Inferior parietal cortex (tissue), 1 donor: ENCODE results near the gene AHCYL1.

Experiments
- DNase-seq: peaks from one replicate; pipeline ENCODE4 v3.0.0-alpha.2; 2016; ENCODE audit errors: extremely low spot score

Gene AHCYL1

DNA sequence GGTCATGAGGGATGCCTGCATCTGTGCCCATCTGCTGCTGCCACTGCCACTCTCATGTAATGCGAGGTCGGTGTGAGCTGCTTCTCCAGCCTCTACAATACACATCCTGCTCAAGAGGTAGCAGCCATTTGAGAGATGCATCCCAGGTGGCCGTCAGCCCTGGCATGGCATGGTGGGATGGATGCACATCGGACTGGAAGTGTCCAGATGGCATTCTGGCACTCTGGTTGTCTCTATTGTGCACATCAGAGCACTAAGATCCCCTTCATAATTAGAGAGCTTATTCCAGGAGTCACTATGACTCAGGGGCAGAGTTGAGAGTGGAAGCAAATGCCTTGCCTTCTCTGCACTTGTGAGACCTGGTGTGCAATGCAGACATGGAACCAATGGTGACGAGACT lies 53.7 kb downstream of the AHCYL1 start:
- DNase-seq: no peak

- no peak for DNase-seq
Observed at GRCh38 chr1:110039641-110040040, 55.1 kb downstream of the AHCYL1 start.

DNA sequence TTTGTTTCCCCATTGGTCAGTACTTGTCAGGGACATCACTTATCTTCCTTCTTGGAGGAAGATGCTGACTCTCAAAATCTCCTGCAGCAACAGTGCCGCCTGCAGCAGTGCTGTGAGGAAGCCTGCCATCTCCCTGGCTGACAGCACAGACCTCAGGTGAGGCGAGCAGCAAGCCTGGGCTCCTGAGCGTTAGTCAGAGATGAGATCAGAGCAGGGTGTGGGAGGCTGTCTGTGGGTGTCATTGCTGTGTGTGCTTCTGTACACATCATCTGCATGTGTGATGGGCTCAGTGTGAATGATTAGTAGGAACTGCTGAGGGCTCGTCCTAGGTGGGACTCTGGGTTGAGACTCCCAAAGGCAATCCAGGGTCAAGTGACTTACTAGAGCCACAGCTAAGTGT lies 56.0 kb downstream of the AHCYL1 start:
- DNase-seq: no peak

GRCh38 chr1:110043016-110043415 lies 58.5 kb downstream of the AHCYL1 start:
- no peak for DNase-seq

- DNase-seq: no peak
Observed at GRCh38 chr1:110047463-110047862, 62.9 kb downstream of the AHCYL1 start.

GRCh38 chr1:110048240-110048639 lies 63.7 kb downstream of the AHCYL1 start:
- DNase-seq: no peak

- DNase-seq: no peak
Observed at GRCh38 chr1:110048923-110049601, 64.5 kb downstream of the AHCYL1 start.

GRCh38 chr1:110049801-110050601 lies 65.4 kb downstream of the AHCYL1 start:
- DNase-seq: no peak

DNA sequence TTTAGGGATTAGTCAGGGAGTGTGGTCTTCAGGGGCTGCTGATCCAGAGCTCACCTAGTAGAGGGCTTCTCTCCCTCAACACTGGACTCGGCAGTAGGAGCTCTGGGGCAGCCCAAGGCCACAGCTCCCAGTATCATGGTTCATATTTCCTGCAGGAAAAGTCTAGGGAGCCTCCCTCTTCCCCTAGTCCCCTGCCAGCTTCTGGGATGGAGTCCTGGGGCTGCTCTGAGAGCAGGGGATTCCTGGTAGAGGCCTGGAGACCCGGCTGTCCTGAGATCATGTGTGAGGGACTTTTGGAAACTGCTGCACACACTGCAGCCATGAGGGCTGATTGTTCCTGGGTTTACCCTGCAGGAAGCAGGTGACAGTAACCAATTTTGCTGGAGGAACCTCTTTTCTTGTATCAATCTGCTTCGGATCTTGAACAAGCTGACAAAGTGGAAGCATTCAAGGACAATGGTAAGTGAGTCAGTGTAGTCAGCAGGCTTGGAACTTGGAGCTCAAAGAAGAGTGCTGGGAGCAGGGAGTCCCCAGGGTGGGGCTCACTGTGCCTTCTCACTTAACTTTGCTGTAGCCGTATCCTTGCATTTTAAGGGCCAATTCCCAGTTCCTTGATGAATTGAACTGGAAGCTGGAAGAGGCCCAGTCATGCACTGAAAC lies 66.2 kb downstream of the AHCYL1 start:
- no peak for DNase-seq

DNA sequence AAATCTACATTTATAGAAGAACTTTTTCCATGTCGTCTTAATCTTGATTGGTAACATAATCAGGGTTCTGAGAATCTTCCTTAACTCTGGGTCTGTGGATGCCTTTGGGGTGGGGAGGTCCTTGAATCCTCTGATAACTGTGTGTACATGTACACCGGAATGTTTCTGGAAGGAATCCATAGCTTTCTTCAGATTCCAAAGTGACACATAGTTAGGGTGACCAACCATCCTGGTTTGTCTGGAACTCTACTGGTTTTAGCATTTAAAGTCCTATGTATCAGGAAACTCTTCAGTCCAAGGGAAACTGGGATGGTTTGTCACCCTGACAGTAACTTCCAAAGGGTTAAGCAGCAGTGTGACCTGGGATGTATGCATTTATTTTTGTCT lies 66.7 kb downstream of the AHCYL1 start:
- DNase-seq: no peak

DNA sequence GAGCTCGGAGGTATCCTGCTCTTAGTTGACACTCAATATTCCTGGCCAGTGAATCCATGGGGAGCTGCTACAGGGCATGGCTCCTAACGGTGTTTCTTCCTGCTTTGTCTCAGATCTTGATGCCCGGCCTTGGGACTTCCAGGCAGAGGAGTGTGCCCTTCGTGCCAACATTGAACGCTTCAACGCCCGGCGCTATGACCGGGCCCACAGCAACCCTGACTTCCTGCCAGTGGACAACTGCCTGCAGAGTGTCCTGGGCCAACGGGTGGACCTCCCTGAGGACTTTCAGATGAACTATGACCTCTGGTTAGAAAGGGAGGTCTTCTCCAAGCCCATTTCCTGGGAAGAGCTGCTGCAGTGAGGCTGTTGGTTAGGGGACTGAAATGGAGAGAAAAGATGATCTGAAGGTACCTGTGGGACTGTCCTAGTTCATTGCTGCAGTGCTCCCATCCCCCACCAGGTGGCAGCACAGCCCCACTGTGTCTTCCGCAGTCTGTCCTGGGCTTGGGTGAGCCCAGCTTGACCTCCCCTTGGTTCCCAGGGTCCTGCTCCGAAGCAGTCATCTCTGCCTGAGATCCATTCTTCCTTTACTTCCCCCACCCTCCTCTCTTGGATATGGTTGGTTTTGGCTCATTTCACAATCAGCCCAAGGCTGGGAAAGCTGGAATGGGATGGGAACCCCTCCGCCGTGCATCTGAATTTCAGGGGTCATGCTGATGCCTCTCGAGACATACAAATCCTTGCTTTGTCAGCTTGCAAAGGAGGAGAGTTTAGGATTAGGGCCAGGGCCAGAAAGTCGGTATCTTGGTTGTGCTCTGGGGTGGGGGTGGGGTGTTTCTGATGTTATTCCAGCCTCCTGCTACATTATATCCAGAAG lies 69.2 kb downstream of the AHCYL1 start:
- DNase-seq: peak; percentile 80

- no peak for DNase-seq
Observed at GRCh38 chr1:110055493-110056284, 71.1 kb downstream of the AHCYL1 start.

DNA sequence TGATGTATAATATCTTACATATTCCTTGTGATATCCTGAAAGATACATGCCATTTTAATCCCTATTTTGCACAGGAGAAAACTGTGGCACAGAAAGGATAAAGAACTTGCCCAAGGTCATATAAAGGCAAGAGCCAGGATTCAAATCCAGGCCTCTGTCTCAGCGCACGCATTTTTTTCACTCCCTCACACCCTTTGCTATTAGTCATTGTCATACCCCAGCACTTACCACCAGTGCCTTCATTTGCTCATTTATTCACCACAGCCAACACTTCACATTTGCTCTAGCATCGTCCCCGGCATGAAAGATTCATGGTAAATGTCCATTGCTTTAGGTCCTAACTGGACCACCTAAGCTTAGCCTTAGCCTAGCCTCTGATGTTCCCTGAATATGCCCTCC lies 71.7 kb downstream of the AHCYL1 start:
- no peak for DNase-seq

GRCh38 chr1:110056776-110057175 lies 72.2 kb downstream of the AHCYL1 start:
- DNase-seq: no peak

DNA sequence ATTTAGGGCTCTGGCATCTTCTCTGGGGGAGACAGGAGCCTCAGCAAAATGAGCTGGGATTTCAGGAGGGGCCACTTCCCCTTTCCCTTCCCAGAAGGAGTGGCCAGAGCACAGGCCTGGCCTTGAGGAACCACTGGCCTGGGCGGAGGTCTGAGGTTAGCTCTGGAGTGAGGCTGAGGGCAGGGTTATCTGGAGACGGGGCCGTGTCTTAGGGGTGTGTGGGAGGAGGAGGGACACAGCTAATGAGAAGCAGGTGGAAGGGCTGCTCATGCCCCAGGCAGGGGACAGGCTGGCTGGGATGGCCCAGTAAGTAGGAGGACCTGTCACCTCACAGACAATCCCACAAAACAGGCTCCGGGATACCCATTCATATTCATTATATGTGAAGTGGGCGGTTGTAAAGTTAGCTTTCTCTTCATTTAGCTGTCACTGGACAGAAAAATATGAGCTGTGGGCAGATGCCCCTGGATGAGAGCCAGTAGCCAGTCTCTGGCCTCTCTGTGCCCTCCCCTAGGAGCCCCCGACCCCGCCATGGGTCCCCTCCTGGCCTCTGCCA lies 73.5 kb downstream of the AHCYL1 start:
- no peak for DNase-seq

GRCh38 chr1:110058591-110058990 lies 74.0 kb downstream of the AHCYL1 start:
- no peak for DNase-seq

GRCh38 chr1:110059133-110059863 lies 74.7 kb downstream of the AHCYL1 start:
- DNase-seq: no peak

GRCh38 chr1:110060034-110060661 lies 75.6 kb downstream of the AHCYL1 start:
- DNase-seq: no peak

DNA sequence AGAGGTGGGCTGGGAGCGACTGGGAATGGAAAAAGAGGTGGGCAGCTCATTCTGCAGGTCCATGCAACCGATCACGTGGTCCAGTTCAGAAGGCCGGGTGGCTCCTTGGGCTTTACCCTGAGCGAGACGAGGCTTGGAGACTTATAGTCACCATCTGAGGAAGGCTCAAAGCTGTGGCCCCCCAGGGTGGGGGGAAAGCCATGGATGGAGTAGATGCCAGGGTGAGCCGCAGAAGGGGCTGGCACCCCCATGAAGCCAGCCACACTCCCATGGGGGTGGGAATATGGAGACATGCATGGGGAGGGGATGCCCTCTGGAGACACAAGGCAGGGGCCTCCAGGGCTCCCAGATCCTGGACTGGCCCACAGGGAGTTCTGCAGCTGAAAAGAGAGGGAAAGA lies 76.1 kb downstream of the AHCYL1 start:
- DNase-seq: no peak

DNA sequence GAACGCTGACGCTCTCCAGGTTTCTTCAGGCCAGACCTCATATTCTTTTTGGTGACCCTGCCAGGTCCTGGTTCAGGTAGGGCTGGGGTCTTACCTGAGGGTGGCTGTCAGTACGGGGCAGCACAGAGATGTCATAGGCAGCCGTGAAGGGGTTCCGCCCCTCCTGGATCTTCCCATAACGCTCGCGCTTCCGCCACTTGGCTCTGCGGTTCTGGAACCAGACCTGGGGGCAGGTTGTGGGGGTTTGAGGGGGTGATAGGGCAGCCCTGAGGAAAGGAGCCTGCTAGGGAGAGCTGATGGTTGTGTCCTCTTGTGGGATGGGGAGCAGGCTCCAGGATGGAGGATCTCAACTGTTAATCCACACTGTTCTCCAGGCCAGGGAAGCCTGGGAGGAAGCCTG lies 76.8 kb downstream of the AHCYL1 start:
- no peak for DNase-seq
